IPS-NIHi7 (cell line): ENCODE data around the gene CFAP126.
A peak's percentile ranks its signal among the peaks of the same experiment; 100 is the strongest.
"Not testable (repeated sequence)": the region's sequence is repeated elsewhere in the genome, so short reads cannot be mapped to it uniquely, and the experiment has no call there.

ENCODE experiments used
- DNase-seq: peaks from one replicate; pipeline ENCODE4 v3.0.0; 2012; ENCODE audit warnings: mixed read lengths; ENCODE audit errors: extremely low spot score

CFAP126 gene

DNA sequence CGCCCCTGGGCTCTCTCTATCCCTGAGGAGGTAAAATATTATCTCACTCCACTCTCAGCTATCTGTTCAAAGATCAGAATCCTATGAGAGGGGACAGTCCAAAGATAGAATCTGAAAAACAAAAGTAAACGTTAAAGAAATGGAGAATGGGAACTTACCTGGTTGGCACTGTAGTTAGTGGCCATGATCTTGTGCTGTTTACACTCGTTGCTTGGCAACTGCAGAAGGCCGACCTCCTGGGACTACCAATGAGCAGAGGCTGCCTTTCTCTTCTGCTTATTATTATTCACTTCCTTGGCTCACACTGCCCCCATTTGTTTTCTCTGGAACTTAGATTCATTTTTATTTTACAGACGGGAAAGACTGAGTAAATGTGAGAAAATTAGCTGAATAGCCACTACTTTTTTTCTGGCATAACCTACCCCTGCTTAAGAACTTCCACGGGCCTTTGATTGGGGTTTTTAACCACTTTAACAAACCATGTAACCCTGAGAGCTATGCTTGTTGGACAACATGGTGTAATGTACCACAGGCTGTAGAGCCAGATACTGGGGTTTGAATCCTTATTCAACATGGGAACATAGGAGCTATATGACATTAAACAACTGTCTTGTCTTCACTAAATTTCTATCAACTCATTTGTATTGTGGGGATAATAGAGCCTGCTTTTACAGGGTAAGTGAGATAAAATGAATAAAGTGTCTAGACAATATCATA, at the start of gene CFAP126:
TSS of gene CFAP126 (minus strand) at position 193 of the 717 bp plus-strand sequence. CDS start at position 185, 8 bp downstream.
- DNase-seq, result peak; percentile 88

DNA sequence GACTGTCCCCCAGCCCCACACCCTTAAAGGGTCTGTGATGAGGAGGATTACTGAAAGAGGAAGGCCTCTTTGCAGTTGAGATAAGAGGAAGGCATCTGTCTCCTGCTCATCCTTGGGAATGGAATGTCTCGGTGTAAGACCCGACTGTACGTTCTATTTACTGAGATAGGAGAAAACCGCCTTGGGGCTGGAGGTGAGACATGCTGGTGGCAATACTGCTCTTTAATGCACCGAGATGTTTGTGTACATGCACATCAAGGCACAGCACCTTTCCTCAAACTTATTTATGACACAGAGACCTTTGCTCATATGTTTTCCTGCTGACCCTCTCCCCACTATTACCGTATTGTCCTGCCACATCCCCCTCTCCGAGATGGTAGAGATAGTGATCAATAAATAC, 45.4 kb upstream of the CFAP126 start:
- not testable (repeated sequence) for DNase-seq

GRCh38 chr1:161410636-161410970, 42.9 kb upstream of the CFAP126 start:
- not testable (repeated sequence) for DNase-seq

DNA sequence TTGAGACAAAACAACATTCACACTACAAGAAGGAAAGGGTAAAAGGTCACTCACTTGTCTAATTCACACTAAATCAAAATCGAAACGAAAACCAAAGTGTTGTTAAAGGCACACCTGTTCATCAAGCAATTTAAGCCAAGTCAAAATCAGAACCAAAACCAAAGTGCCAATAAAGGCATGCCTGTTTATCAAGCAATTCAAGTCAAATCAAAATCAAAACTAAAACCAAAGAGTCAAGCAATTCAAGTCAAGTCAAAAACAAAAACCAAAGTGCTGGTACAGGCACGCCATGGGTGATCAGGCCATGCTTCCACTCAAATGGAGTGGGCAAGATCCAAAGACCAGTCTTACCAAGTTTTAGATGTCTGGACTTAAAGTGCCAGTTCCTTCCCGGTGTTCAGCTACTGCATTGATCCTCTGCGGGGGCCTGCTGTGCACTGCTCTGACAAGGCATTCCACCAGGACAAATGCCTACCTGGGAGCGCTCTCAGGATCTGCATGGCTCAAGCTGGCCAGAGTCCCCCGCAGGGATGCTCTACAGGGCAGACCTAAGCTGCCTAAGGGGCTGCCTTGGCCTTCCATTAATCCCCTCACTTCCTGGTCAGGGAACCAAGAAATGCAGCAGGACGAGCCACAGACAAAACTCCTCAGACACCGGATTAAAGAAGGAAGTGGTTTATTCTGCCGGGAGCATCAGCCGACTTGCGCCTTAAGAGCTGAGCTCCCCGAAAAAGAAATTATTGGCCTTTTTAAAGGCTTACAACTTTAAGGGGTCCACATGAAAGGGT, 42.4 kb upstream of the CFAP126 start:
- not testable (repeated sequence) for DNase-seq

- DNase-seq, result no peak
Measured at GRCh38 chr1:161408429-161409052, 40.9 kb upstream of the CFAP126 start.

GRCh38 chr1:161407451-161407985, 39.8 kb upstream of the CFAP126 start:
- no peak for DNase-seq

- DNase-seq, result not testable (repeated sequence)
Measured at GRCh38 chr1:161406551-161406950, 38.9 kb upstream of the CFAP126 start.

DNA sequence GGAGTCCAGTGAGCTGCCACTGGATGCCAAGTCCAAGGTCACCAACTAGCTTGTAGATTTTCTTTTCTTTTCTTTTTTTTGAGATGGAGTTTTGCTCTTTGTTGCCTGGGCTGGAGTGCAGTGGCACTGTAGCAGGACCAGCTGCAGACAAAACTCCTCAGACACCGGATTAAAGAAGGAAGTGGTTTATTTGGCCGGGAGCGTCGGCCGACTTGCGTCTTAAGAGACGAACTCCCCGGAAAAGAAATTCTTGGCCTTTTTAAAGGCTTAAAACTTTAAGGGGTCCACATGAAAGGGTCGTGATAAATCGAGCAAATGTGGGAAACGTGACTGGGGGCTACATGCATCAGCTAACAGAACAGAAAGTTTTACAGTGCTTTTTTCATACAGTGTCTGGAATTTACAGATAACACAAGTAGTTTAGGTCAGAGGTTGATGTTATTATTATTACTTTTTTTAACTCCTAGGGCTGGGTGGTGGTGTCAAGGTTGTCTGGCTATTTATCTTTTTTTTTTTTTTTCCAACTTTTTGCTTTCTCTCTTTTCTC, 36.4 kb upstream of the CFAP126 start:
- no peak for DNase-seq

- no peak for DNase-seq
Measured at GRCh38 chr1:161402446-161402845, 34.8 kb upstream of the CFAP126 start.

DNA sequence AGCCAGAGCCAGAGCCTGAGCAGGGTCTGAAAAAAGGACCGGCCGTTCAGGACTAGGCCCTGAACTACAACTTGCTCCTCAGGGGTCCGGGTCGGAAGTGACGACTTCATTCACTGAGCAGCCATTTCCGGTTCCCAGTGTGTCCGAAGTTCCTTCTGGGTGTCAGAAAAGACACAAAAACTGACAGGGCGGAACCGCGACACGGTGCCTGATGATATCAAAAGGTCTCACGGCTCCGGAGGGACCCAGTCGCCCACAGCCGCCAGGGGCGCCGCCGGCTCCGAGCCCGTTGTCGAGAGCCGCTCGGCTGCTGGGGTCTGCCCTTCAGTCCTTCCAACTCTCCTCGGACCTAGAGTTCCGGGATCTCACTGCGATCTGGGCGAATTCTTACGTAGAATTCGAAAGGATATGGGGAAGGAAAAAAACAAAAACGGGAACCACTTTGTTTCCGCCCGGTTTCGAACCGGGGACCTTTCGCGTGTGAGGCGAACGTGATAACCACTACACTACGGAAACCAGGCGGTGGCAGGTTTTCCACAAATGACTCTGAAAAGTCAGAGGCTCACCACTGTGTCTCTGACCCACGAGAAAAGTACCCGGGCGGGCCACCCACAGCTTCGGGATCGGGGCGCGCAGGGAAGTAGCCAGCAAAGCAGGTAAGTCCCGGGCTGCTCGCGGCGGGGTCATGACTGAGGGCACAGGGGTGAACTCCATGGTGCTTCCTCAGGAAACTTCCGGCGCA, 31.8 kb upstream of the CFAP126 start:
- peak; percentile 72 for DNase-seq

DNA sequence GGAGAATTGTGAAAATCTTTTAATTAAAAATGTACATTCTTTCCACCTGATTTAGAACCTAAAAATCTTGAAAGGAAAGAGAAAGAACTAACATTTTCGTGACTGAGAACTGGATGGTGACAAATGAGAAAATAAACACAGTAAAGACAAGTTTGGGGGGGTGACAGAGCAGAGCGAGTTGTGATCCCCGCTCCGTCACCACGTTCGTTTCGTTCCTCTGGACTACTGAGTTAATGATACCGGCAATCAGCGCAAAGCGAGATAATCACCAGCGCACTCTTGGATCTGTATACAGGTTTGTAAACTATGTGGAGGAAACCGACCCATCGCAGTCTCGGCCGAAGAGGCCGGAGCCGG, 31.2 kb upstream of the CFAP126 start:
- DNase-seq, result no peak

GRCh38 chr1:161397038-161397437, 29.4 kb upstream of the CFAP126 start:
- DNase-seq, result not testable (repeated sequence)

DNA sequence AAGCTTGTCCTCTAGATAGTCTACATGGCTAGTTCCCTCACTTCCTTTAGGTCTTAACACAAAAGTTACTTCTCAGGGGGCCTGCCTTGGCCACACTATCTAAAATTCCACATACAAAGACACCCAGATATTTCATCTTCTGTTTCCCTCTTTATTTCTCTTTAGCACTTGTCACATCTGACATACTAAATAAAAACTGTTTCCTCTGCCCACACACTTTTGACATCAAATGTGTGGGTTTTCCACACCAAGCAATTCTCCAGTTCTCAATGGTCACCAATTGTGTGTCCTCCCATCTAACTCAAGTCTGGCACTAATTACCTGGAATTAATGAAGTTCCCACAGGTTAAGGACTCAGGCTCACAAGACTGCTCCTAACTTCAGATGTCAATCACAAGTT, 25.5 kb upstream of the CFAP126 start:
- DNase-seq, result no peak

- DNase-seq, result no peak
Measured at GRCh38 chr1:161391611-161392010, 23.9 kb upstream of the CFAP126 start.

GRCh38 chr1:161391136-161391535, 23.5 kb upstream of the CFAP126 start:
- not testable (repeated sequence) for DNase-seq

DNA sequence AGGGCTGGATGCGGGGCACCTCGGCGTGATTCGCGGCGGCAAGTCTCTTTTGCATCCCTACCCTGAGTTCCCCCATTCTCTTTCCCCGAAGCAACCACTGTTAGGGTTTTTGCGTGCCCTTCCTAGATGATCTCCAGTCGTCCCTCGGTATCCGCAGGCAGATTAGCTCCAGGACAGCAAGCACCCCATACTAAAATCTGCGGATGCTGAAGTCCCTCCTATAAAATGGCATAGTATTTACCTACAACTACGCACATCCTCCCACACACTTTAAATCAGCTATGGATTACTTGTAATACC, 22.8 kb upstream of the CFAP126 start:
- DNase-seq, result no peak

- peak; percentile 94 for DNase-seq
Measured at GRCh38 chr1:161389691-161390558, 22.2 kb upstream of the CFAP126 start.

DNA sequence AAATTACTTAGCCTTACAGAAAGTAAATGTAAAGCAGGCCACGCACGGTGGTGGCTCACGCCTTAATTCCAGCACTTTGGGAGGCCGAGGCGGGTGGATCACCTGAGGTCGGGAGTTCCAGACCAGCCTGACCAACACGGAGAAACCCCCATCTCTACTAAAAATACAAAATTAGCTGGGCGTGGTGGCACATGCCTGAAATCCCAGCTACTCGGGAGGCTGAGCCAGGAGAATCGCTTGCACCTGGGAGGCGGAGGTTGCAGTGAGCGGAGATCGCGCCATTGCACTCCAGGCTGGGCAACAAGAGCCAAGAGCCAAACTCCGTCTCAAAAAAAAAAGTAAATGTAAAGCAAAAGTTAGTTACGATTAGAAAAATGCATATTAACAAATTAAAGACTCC, 21.5 kb upstream of the CFAP126 start:
- DNase-seq, result not testable (repeated sequence)

DNA sequence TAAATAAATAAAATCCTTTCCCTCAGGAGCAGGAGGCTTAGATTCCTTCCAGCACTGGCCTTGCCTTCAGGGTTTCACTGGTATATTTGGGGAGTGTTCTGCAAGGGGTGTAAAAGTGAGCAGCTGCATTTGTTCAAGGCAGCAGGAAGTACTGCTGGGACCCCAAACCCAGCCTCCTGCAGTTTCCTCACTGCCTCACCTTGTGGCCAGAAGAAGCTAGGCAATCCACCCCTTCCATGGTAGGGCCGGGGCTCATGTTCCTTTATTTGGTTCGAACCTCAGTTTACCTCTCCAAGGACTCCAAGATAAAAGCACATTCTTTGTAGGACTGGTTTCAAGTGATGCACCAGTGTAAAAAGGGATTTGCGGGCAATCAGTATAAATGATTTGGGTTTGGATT, 21.0 kb upstream of the CFAP126 start:
- DNase-seq, result peak; percentile 27

GRCh38 chr1:161382214-161383019, 14.7 kb upstream of the CFAP126 start:
- peak; percentile 31 for DNase-seq
